IPS-18a (cell line): ENCODE measurements around the gene STARD10.

Source experiments
- H3K27ac ChIP-seq: one replicate; pipeline ENCODE4 v1.5.1; 2013; ENCODE audit warnings: low read length
- H3K27me3 ChIP-seq: one replicate; pipeline ENCODE4 v1.6.1; 2013; ENCODE audit warnings: mild to moderate bottlenecking, low read length; ENCODE audit not compliant: control insufficient read depth, insufficient read depth
- H3K36me3 ChIP-seq: one replicate; pipeline ENCODE4 v1.6.1; 2013; ENCODE audit warnings: low read depth, low read length; ENCODE audit not compliant: control insufficient read depth
- H3K4me1 ChIP-seq: one replicate; pipeline ENCODE4 v1.6.1; 2013; ENCODE audit warnings: low read depth, low read length; ENCODE audit not compliant: control insufficient read depth
- H3K4me3 ChIP-seq: one replicate; pipeline ENCODE4 v1.5.1; 2013; ENCODE audit warnings: low read length
- H3K9ac ChIP-seq: one replicate; pipeline ENCODE4 v1.6.1; 2013; ENCODE audit warnings: mild to moderate bottlenecking, low read length, moderate library complexity
- H3K9me3 ChIP-seq: one replicate; pipeline ENCODE4 v1.6.1; 2013; ENCODE audit warnings: low read depth, low read length; ENCODE audit not compliant: control insufficient read depth

STARD10 gene

DNA sequence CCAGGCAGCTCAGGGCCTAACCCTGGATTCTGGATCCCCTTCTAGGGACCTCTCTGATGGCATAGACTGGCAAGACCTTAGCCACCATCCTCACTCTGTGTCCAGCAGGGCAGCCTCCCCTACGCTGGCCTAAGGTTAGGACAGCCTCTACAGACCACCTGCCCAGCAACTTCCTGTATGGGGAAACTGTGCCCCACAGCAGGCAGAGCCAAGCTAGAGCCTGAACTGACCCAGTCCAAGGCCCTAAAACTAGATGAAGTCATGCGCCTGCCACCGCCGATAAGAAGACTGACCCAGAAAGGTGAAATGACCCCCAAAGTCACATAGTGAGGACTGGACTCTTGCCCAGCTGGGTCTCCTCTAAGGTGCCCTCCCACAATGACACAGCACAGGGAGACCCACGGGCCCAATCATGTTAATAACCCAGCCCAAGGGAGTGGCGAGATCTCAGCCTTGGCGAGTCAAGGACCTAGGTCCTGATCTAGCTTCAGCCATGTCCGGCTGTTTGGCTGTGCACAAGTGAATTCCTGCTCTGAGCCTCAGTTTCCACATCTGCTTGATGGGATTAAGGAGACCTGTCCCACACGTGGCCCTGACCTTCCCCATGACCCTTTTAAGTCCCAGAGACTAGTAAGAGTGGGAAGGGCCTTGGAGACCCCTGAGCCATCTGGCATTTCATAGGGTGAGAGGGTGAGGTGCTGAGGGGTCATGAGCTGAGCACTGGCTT is 17.6 kb downstream of the STARD10 start:
- Histone ChIP-seq H3K4me1 (no peaks in the 10 kb centered on the region), H3K9ac (no peak overlapping the region), H3K36me3 (no peaks in the 10 kb centered on the region), H3K9me3 (no peaks in the 10 kb centered on the region), H3K27ac (no peak overlapping the region), H3K27me3 (peaks cover 14% of the 10 kb centered on the region), H3K4me3 (no peak overlapping the region)

DNA sequence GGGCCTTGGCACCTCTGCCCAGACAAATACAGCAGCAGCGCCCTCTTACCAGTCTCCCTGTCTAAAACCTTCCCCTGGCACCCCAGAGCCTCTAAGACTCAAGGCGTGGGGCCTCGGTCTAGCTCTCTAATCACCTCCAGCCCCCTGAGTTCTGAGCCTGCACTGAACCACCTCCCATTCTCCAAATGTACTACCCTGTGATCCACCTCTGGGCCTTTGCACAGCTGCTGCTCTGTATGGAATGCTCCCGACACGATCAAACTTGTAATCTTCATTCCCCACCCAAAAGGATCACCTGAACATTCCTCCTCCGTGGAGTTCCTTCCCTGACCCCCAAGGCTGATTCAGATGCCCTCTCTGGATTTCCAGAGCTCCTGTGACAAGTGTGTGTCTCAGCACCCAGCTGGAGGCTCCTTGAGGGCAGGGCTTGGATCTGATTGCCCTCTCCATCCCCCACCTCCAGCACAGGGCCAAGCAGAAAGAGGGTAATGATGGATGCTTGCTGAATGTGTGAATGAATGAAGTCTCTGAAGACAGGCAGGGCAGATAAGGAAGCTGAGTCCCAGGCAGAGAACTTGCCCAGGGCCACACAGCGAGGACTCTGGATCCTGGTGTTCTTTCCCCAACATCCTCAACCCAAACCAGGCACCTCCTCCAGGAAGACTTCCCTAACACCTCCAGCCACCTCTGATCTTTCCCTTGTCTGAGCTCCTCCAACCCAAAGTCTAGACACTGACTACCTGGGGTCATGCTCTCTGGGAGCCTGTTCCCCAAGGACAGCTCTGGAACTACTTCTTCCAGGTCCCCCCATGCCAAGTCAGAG is 18.3 kb downstream of the STARD10 start:
- no peak overlapping the region for H3K27ac ChIP-seq
- no peaks in the 10 kb centered on the region for H3K9me3 ChIP-seq
- no peaks in the 10 kb centered on the region for H3K36me3 ChIP-seq
- H3K4me1 ChIP-seq, result no peaks in the 10 kb centered on the region
- no peak overlapping the region for H3K4me3 ChIP-seq
- H3K27me3 ChIP-seq, result peaks cover 7% of the 10 kb centered on the region
- H3K9ac ChIP-seq, result no peak overlapping the region

DNA sequence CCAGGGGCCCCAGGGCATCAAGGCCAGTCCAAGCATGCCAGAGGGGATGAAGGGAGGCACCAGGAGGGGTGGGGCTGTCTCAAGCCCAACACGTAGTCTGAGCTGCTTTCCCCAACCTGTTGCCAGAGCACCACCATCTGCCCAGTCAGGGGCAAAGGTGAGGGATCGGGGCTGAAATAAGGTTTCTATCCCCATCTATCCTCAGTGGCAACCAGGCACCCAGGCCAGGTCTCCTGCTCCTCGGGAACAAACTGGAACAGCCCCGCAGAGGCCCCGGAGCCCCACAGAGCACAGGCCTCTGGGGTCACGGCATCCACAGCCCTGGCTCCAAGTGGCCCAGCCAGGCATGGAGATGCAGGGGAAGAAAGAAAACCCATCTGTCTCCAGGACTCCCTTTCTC is 19.3 kb downstream of the STARD10 start:
- Histone ChIP-seq H3K36me3 (no peaks in the 10 kb centered on the region), H3K27ac (no peak overlapping the region), H3K9me3 (no peaks in the 10 kb centered on the region), H3K9ac (no peak overlapping the region), H3K4me3 (no peak overlapping the region), H3K27me3 (no peaks in the 10 kb centered on the region), H3K4me1 (no peaks in the 10 kb centered on the region)

DNA sequence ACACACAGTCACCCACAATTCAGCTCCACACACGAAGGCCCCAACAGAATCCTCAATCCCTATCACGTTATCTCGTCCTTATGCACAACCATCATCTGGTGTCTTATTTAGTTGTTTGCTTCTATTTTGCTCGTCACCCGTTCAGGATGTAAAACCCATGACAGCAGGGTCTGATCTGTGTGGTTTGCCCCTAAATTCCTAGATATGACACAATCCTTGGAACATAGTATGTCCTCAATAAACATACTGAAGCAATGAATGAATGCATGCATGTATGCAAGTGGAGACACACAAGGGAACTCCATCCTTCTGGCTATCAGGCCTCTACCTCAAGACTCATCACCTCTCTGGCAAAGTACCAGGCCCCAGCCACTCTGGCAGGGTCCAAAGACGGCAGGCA is 20.2 kb downstream of the STARD10 start:
- Histone ChIP-seq H3K4me3 (no peak overlapping the region), H3K9ac (no peak overlapping the region), H3K36me3 (no peaks in the 10 kb centered on the region), H3K27ac (no peak overlapping the region), H3K27me3 (no peaks in the 10 kb centered on the region), H3K4me1 (peaks cover 4% of the 10 kb centered on the region), H3K9me3 (no peaks in the 10 kb centered on the region)

DNA sequence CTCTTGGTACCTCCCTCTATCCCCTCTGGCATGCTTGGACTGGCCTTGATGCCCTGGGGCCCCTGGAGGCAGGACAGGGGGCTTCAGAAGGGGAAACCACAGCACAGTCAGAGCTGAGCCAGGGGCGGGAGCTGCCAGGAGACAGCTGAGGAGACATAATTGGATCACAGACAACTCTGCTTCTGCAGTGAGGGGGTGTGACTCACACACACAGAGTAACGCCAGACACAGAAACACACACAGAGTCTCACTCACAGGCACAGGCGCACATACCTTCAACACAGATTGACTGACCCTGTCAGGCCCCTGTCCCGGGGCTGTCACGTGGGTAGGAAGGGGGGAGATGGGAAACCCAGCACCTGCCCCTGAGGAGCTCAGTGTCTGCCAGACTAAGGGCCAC is 20.6 kb downstream of the STARD10 start:
- Histone ChIP-seq H3K36me3 (no peaks in the 10 kb centered on the region), H3K9me3 (no peaks in the 10 kb centered on the region), H3K4me1 (peaks cover 8% of the 10 kb centered on the region), H3K27me3 (no peaks in the 10 kb centered on the region), H3K4me3 (no peak overlapping the region), H3K9ac (no peak overlapping the region), H3K27ac (no peak overlapping the region)

- Histone ChIP-seq H3K36me3 (no peaks in the 10 kb centered on the region), H3K4me1 (peaks cover 9% of the 10 kb centered on the region), H3K4me3 (no peak overlapping the region), H3K9me3 (no peaks in the 10 kb centered on the region), H3K27me3 (no peaks in the 10 kb centered on the region), H3K27ac (no peak overlapping the region), H3K9ac (no peak overlapping the region)
These were observed 21.8 kb downstream of the STARD10 start for GRCh38 chr11:72772059-72772458.

GRCh38 chr11:72771507-72771906 is 22.3 kb downstream of the STARD10 start:
- H3K4me3 ChIP-seq, result no peak overlapping the region

GRCh38 chr11:72770799-72771198 is 23.0 kb downstream of the STARD10 start:
- Histone ChIP-seq H3K27ac (no peak overlapping the region), H3K36me3 (no peaks in the 10 kb centered on the region), H3K4me3 (no peak overlapping the region), H3K9ac (no peak overlapping the region), H3K9me3 (no peaks in the 10 kb centered on the region), H3K27me3 (no peaks in the 10 kb centered on the region), H3K4me1 (peaks cover 9% of the 10 kb centered on the region)

More at GRCh38 chr11:72771507-72771906, 22.3 kb downstream of the STARD10 start:
- Histone ChIP-seq H3K4me1 (peaks cover 9% of the 10 kb centered on the region), H3K36me3 (no peaks in the 10 kb centered on the region), H3K27ac (no peak overlapping the region), H3K27me3 (no peaks in the 10 kb centered on the region), H3K9ac (no peak overlapping the region), H3K9me3 (no peaks in the 10 kb centered on the region)

DNA sequence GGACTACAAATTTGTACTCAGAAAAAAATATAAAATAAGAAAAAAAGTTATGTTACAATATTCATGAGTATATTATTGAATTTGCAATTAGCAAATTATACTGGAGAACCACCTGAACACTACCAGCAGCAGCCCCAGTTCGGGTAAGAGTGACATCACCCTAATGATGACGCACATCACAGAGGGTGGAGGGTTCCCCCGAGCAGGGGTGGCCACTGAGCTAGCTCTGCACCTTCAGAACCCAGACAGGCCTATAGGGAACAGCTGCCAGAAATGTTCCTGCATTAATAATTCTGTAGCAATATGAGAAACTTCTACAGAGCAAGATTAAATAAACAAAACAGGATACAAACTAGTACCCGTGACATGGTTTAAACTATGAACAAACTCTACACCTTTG is 24.2 kb downstream of the STARD10 start:
- Histone ChIP-seq H3K4me1 (peaks cover 9% of the 10 kb centered on the region), H3K27me3 (no peaks in the 10 kb centered on the region), H3K9ac (no peak overlapping the region), H3K9me3 (no peaks in the 10 kb centered on the region), H3K4me3 (no peak overlapping the region), H3K36me3 (no peaks in the 10 kb centered on the region), H3K27ac (no peak overlapping the region)

DNA sequence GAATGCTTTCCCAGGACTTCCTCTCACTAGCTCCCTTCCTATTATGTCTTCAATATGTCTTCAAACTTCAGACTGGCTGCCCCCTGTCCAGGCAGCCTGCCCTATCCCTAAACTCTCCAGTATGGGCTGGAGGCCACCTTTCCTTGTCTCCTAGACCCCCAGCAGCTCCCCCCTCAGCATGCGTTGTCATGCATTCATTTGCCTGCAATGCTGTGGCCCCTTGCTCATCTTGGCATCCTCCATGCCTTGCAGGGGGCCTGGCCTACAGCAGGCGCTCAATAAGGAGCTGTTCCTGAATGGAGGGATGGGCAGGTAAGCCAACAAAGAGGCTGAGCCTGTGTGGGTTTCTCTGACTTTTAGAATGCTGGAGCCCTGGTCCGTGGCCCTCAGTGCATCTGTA is 25.3 kb downstream of the STARD10 start:
- H3K9me3 ChIP-seq, result no peaks in the 10 kb centered on the region
- no peak overlapping the region for H3K9ac ChIP-seq
- H3K4me1 ChIP-seq, result peaks cover 13% of the 10 kb centered on the region
- H3K27ac ChIP-seq, result no peak overlapping the region
- H3K36me3 ChIP-seq, result no peaks in the 10 kb centered on the region
- H3K4me3 ChIP-seq, result no peak overlapping the region
- no peaks in the 10 kb centered on the region for H3K27me3 ChIP-seq

- peaks cover 13% of the 10 kb centered on the region for H3K4me1 ChIP-seq
- no peak overlapping the region for H3K4me3 ChIP-seq
- no peak overlapping the region for H3K27ac ChIP-seq
- no peaks in the 10 kb centered on the region for H3K27me3 ChIP-seq
- H3K9ac ChIP-seq, result no peak overlapping the region
- H3K36me3 ChIP-seq, result no peaks in the 10 kb centered on the region
- no peaks in the 10 kb centered on the region for H3K9me3 ChIP-seq
These were observed 26.4 kb downstream of the STARD10 start for GRCh38 chr11:72767203-72768062.
